Activated T-cell treated with anti-CD3 and anti-CD28 coated beads for 48 hours (primary cell): ENCODE results near the gene LRRC27.
A peak's percentile ranks its signal among the peaks of the same experiment; 100 is the strongest.
"Not testable (repeated sequence)": the region's sequence is repeated elsewhere in the genome, so short reads cannot be mapped to it uniquely, and the experiment has no call there.

Source experiments
- DNase-seq: peaks from one replicate; pipeline ENCODE4 v3.0.0-alpha.2; 2020; ENCODE audit warnings: low read depth

LRRC27 gene

DNA sequence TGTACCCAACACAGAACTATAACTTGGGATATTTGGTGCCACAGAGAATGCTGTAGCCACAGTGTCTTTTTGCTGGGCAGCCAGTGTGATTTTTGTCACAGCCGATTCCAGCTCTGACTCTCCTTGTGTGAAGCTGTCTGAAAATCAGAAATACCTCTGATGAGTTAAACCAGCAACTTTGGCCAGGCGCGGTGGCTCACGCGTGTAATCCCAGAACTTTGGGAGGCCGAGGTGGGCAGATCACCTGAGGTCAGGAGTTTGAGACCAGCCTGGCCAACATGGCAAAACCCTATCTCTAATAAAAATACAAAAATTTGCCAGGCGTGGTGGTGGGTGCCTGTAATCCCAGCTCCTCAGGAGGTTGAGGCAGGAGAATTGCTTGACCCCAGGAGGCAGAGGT is 5.9 kb downstream of the LRRC27 start:
- not testable (repeated sequence) for DNase-seq

DNA sequence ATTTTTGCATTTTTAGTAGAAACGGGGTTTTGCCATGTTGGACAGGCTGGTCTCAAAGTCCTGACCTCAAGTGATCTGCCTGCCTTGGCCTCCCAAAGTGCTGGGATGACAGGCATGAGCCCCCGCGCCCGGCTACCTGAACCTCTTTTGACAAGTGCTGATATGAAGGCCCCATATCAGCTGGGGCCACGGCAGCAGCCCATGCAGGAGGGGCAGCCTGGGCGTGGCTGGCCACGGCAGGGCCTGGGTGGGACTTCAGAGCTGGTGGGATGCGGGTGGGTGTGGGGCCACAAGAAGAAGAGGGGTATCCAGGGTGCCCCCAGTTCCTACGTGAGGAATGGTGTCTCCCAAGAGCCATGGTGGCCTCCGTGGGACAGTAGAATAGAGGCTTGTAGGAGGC is 6.9 kb downstream of the LRRC27 start:
- DNase-seq: no peak

DNA sequence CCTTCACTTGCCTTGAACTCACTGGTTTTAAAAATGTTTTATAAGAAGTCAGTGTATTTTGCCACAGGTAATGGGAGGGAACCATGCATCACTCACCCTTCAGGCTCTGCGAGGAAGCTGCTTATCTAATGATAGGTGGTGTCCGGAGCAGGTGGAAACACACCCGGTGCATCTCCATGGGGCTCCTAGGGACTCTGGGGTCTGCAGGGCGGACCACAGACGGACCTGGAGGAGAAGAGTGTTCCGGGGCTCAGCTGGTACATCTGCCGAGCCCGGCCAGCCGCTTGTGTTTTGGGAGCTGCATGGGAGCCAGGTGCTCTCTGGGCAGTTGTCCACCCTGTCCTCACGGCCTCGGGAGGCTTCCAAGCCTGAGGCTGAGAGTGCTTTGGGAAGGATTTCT is 7.3 kb downstream of the LRRC27 start:
- DNase-seq: no peak

GRCh38 chr10:132341017-132341416 is 9.0 kb downstream of the LRRC27 start:
- DNase-seq: no peak

GRCh38 chr10:132341781-132342180 is 9.8 kb downstream of the LRRC27 start:
- DNase-seq: no peak

DNA sequence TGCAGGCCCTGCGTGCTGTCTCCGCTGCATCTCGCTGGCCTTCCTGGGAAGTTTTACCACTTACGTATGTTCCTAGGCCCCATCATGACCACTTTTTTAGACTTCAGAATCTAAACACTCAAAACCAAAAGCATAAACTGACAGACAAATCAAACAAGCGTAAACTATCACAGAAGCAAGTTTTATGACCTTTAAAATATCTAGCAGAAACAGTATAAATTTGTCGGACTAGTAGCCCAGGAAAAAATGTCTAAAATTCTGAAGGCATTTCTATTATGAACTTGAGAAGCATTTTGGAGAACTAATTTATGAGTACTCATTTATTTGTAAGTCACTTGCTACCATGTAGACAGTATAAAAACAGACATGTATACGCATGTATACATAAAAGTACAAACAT is 10.6 kb downstream of the LRRC27 start:
- DNase-seq: no peak

DNA sequence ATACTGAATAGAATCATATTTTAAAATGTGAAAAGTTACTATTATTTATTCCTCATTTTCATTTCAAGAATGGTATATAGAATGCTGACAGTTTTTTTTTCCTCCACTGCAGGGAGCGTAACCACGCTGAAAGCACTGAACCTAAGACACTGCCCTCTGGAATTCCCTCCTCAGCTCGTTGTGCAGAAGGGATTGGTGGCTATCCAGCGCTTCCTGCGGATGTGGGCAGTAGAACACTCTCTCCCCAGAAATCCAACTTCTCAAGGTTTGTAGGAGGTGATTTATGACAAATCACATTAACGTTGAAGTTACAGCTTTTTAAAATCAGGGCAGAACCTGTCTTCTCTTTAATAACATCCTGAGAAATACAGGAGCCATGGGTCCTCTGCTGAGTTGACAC is 12.4 kb downstream of the LRRC27 start:
- DNase-seq: no peak

GRCh38 chr10:132345345-132345744 is 13.4 kb downstream of the LRRC27 start:
- no peak for DNase-seq

DNA sequence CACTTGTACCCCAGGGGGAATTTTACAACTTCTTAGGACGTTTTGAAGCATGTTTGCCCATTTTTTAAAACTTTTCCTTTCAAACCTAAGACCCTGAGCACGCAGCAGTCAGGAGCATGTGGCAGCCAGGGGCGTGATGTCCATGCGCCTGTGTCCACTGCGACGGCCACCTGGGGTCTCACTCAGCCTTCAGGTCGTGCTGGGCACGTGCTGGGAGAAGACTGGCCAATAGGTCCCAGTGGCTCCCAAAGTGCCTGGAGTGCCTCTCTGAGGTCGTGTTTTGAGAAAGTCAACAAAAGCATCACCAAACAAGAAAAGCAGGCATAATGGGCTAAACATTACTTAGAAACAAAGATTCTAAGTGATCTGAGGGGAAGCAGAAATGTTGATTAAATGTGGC is 14.8 kb downstream of the LRRC27 start:
- no peak for DNase-seq

- no peak for DNase-seq
Observed at GRCh38 chr10:132347211-132347930, 15.4 kb downstream of the LRRC27 start.

- DNase-seq: no peak
Observed at GRCh38 chr10:132347931-132348267, 15.9 kb downstream of the LRRC27 start.

DNA sequence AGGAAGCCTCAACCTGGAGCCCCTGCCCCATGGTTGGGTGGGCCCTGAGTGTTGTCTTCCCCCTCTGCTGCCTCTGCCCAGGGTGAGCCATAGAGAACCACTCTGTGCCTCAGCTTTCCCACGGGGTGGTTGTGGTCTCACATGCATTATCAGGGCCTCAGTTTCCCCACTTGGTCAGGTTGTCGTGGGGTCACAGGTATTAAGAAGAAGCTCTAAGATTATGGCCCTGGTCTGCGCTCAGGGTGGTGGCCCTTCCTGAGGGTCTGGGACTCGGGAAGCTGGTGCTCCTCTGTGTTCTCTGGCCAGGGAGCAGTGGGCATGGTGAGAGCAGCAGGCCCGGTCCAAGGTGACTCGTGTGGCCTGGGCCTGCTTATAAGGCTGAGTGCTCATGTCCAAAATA is 17.8 kb downstream of the LRRC27 start:
- DNase-seq: no peak

DNA sequence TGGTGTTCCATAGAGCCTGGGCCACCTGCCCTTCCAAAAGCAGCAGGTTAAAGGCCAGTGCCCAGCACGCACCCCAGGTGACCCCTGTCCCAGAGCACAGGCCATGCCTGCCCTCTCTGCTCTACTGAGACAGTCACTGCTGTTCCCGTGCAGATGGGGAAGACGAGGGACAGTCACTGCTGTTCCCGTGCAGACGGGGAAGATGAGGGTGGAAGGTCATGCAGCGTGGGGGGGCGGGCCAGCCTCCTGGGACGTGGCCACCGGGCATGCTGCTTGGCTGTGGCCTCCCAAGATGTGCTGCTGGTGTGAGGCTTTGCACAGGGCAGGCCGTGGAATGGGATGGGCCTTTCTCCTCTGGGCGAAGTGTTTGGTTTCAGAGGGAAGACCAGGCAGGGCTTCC is 18.4 kb downstream of the LRRC27 start:
- no peak for DNase-seq

GRCh38 chr10:132350946-132351345 is 19.0 kb downstream of the LRRC27 start:
- no peak for DNase-seq

DNA sequence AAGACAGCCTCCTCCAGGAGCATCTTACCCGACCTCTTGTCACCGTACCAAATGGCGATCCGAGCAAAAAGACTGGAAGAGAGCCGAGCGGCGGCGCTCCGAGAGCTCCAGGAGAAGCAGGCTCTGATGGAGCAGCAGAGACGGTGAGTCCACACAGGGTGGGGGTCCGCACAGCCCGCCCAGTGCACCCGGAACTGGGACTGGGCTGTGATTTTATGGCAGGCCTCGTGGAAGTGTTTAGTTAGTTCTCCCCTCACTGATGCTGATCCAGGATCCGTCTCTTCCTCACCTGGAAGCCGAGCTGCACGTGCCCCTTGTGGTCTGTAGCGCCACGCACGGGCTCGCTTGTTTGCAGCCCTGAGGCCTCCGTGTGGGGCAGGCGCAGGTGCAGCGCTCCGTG is 19.6 kb downstream of the LRRC27 start:
- DNase-seq: no peak

DNA sequence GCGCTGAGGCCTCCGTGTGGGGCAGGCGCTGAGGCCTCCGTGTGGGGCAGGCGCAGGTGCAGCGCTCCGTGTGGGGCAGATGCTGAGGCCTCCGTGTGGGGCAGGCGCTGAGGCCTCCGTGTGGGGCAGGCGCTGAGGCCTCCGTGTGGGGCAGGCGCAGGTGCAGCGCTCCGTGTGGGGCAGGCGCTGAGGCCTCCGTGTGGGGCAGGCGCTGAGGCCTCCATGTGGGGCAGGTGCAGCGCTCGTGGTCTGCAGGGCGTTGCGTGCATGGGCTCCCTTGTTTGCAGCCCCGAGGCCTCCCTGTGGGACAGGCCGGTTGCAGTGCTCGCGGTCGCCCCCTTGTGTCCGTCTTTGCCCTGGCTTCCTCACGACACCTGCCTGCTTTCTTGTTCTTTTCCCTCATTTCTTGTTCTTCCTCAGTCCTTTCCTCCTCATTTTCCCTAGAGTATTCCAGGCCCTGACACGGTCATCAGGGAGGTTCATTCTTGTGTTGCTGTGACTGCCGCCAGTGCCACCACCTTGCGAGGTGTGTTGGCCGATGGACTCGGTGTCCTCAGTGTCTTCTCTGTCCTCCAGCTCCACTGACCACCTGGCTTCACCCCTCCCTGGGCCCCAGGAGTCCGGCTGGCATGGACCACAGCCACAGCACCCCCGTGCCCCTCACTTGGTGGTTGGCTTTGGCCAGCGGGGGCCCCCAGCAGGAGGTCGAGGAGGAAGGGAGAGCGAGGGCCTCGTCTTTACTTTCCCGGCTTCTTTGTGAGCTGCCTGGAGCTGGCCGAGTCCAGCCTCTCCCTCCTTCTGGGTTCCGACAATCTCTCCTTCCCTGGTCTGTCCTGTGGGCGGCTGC is 20.7 kb downstream of the LRRC27 start:
- DNase-seq: peak; percentile 65

DNA sequence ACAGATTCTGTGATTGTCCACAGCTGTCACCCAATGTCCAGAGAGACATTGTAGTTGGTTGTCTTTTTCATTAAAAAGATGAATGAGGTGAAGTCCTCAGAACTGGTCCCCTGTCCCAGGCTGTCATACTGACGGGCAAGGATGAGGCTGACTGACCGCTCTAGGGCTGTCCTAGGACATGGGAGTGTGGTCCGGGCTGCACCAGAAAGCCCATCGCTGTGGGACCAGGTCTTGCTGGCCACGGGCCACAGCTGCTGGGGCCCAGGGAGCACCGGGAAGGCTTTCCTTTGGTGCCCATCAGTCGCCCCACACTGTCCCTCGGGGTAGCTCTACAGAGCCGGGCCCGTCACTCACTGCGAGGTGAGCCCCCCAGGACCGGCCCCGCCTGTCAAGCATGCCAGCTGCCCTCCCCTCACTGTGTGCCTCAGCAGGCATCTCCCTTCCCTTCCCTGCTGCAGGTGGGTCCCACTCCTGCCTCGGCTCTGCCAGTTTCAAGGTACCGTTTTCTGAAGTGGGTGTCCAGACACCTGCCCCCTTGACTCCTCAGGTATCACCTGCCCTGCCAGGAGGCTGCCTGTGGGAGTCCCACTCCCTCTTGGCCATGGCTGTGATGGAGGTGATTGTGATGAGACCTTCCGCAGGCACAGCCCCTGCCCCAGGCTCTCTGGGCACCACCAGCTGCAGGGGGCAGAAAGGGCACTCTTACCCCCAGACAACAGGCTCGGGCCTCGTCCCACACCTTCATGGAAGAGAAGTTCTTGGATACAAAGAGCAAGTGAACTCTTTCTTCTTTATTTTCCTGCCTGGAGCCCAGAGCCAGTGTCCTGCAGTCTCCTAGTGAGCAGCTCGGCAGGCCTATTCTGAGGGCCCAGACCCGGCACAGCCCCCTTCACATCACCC is 21.7 kb downstream of the LRRC27 start:
- DNase-seq: no peak

GRCh38 chr10:132354356-132355094 is 22.5 kb downstream of the LRRC27 start:
- DNase-seq: no peak

DNA sequence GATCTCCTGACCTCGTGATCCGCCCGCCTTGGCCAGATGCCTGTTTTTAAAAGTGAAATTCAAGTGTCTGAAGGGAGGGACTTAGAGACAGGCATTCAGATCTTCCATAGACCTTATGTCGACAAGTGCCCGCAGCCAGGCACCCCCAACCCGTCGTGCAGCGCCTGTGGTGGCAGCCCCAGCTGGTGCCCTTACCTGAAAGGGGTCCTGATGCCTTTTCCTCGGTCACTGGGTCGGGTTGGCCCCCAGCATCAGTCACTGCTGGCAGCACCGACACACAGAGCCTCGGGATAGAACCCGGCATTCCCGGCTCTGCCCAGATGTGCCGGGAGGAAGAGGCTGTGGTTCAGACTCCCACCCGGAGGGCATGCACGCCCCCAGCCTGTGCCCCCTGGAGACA is 23.3 kb downstream of the LRRC27 start:
- DNase-seq: no peak

DNA sequence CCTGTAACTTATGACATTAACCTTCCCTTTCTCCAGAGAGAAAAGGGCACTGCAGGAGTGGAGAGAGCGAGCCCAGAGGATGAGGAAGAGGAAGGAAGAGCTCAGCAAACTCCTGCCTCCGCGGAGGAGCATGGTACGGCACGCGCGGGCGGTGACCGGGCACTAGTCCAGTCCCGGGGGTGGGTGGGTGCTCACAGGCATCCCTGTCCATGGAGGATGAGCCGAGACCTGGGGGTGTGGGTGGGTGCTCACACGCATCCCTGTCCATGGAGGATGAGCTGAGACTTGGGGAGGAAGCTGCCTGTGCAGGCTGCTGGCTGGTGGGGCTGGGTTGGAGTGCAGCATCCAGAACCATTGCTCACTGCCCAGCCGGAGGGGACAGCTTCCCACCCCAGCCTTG is 23.8 kb downstream of the LRRC27 start:
- no peak for DNase-seq

GRCh38 chr10:132356621-132357195 is 24.7 kb downstream of the LRRC27 start:
- DNase-seq: no peak
